Uterus (tissue), 2 donors: ENCODE measurements around the gene GPATCH4.
A peak's percentile ranks its signal among the peaks of the same experiment; 100 is the strongest.

ENCODE experiments used
- CTCF ChIP-seq, 4 experiments: fragments of 200-600 bp in 2 of 4; fragments of 450-650 bp in 2 of 4; sonication (generic) in 2 of 4; IDR thresholded peaks; one replicate each; pipeline ENCODE4 v1.5.1; 2016 to 2019; ENCODE audit warnings: antibody characterized with exemption in 4 of 4, mild to moderate bottlenecking in 2 of 4, moderate library complexity in 1 of 4
- POLR2A ChIP-seq, 2 donors: fragments of 450-650 bp; IDR thresholded peaks; one replicate each; pipeline ENCODE4 v1.6.1; 2016; ENCODE audit warnings: antibody characterized with exemption in 2 of 2, mild to moderate bottlenecking in 1 of 2, moderate library complexity in 1 of 2

DNA sequence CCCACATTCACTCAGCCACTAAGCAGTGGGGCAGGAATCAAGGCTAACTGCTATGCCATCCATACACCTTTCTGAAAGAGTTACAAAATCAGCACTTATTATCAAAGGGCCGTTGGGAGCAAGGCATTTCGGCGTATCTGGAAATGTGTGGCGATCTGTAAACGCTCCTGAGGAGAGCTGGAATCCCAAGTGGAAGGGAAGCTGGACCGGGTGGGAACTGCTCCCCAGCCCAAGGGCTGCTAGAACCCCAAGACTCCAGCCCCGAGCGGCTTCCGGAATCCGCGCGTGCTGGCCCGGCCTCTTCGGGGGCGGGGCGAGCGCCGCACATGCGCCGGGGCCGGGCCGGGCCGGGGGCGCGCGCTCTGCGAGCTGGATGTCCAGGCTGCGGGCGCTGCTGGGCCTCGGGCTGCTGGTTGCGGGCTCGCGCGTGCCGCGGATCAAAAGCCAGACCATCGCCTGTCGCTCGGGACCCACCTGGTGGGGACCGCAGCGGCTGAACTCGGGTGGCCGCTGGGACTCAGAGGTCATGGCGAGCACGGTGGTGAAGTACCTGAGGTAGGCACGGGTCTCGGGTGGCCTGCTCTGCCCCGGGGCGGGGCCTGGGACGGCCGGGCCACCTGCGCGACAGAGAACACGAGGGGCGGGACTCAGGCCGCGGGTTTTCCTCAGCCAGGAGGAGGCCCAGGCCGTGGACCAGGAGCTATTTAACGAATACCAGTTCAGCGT is 9.7 kb downstream of the GPATCH4 start, which contains the start of gene NAXE:
- peak in 1 of 4 experiments; percentile 4 for TF ChIP-seq CTCF (IDR thresholded peaks at IDR 0.05)
- peak; percentile 68 to 69 for TF ChIP-seq POLR2A (IDR thresholded peaks at IDR 0.05)
